Upper lobe of right lung (tissue), 1 donor: ENCODE results near the gene MUC5AC. TPM values are rescaled to one million over a fixed set of nuclear protein-coding genes. Genes with fewer than 3 reads are reported as not detected.

Experiments used
- ATAC-seq: fragments of 200-7000 bp; cut with Tn5 transposase; one replicate; pipeline ENCODE4 v1.9.1; 2020; ENCODE audit warnings: mild to moderate bottlenecking, moderate library complexity
- DNase-seq: peaks from one replicate; pipeline ENCODE4 v3.0.0-alpha.2; 2020
- H3K27ac ChIP-seq: fragments of 200-600 bp; one replicate; pipeline ENCODE4 v1.8.0; 2022
- H3K27me3 ChIP-seq: fragments of 200-600 bp; one replicate; pipeline ENCODE4 v1.8.0; 2022; ENCODE audit warnings: mild to moderate bottlenecking
- H3K36me3 ChIP-seq: fragments of 200-600 bp; one replicate; pipeline ENCODE4 v1.8.0; 2022
- H3K4me1 ChIP-seq: fragments of 200-600 bp; one replicate; pipeline ENCODE4 v1.8.0; 2022
- H3K4me3 ChIP-seq: fragments of 200-600 bp; one replicate; pipeline ENCODE4 v1.8.0; 2022; ENCODE audit warnings: mild to moderate bottlenecking
- H3K9me3 ChIP-seq: fragments of 200-600 bp; one replicate; pipeline ENCODE4 v1.8.0; 2022
- intact Hi-C: fragments of 100-400 bp; cut with DNase I; formaldehyde crosslinking; loops from one replicate; pipeline ENCODE4 v1.11.0; 2022
- total RNA-seq: library from RNA; stranded (reverse); fragmentation: NEBNext Ultra II Directional; extraction: Animal tissue kit (Norgen Biotek cat#: 25700); gene quantifications from one replicate; pipeline ENCODE4 v1.2.1, GENCODE V29; 2021
- TF ChIP-seq, protein P1 (sequence below): fragments of 200-600 bp; IDR thresholded peaks from one replicate; pipeline ENCODE4 v1.8.0; 2022; ENCODE audit warnings: antibody characterized with exemption
- donor health status: DM: no; HTN: yes; CAD: no; lungs with severe emphysema.

MUC5AC gene
- total RNA-seq, 1 donor from 2014 or later: not detected

DNA sequence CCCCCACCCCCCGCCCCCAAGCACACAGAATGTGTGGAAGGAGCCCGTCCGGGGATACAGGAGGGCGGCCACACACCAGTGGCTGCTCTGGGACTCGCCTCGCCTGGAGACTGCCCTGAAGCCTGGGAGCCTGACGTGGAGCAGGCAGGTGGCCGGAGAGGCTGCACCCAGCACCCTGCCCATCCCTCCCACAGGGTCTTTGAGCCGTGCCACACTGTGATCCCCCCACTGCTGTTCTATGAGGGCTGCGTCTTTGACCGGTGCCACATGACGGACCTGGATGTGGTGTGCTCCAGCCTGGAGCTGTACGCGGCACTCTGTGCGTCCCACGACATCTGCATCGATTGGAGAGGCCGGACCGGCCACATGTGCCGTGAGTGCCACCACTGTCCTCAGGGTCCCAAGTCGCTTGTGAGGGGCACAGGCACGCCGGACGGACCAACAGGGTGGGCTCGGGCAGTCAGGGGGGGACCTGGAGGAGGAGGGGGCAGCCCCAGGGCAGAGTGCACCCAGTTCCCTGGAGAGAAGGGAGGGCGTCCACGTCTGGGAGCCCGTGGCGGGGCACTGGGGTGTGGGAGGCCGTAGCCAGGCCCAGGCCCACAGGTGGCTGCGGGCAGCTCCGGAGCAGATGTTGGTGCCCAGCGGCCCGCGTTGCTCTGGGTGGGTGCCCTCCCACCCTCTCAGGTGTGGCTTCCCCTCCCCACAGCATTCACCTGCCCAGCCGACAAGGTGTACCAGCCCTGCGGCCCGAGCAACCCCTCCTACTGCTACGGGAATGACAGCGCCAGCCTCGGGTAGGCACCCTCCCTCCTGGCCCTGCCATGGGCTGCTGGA, 38.1 kb downstream of the MUC5AC start:
- Histone ChIP-seq H3K4me1 (no peaks in the 10 kb centered on the region), H3K36me3 (no peaks in the 10 kb centered on the region), H3K4me3 (no peak overlapping the region), H3K27ac (no peak overlapping the region), H3K27me3 (peaks cover 46% of the 10 kb centered on the region), H3K9me3 (no peaks in the 10 kb centered on the region)
- ATAC-seq: no peak
- TF ChIP-seq, protein P1, sequence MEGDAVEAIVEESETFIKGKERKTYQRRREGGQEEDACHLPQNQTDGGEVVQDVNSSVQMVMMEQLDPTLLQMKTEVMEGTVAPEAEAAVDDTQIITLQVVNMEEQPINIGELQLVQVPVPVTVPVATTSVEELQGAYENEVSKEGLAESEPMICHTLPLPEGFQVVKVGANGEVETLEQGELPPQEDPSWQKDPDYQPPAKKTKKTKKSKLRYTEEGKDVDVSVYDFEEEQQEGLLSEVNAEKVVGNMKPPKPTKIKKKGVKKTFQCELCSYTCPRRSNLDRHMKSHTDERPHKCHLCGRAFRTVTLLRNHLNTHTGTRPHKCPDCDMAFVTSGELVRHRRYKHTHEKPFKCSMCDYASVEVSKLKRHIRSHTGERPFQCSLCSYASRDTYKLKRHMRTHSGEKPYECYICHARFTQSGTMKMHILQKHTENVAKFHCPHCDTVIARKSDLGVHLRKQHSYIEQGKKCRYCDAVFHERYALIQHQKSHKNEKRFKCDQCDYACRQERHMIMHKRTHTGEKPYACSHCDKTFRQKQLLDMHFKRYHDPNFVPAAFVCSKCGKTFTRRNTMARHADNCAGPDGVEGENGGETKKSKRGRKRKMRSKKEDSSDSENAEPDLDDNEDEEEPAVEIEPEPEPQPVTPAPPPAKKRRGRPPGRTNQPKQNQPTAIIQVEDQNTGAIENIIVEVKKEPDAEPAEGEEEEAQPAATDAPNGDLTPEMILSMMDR: no peak
- intact Hi-C loops: no loop called here
- DNase-seq: peak; percentile 61

DNA sequence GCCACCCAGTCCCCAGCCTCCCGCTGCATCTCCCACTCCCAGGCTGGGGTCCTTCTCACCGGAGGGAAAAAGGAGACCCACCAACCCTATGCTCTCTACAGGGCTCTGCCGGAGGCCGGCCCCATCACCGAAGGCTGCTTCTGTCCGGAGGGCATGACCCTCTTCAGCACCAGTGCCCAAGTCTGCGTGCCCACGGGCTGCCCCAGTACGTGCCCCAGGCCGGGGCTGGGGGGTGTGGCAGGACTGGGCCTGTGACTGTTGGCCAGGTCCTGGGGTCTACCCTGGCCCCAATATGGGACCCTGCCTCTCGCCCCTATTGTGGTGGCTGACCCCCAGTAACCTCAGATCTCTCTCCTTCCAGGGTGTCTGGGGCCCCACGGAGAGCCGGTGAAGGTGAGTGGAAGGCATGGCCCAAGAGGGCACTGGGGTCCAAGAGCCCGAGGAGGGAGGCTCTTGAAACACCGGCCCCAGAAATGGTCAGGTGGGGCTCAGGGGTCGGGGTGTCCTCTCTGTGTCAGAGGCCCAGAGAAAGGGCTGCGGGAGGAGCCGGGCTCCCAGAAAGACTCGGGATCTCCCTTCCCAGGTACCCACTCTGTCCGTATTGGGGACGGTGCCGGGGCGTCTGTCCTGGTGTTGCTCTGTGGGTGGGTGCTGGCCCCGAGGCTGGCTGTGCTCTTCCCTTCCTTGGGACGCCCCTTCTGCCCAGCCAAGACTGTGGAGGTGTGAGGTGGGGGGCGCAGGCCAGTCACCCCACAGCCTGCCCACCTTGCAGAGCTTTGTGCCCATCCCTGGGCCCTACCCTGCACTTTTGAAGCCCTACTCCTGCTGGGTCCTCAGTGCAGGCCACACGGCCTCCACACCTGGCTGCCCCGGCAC, 39.0 kb downstream of the MUC5AC start:
- intact Hi-C loops: no loop called here
- Histone ChIP-seq H3K9me3 (no peaks in the 10 kb centered on the region), H3K4me3 (no peak overlapping the region), H3K27ac (no peak overlapping the region), H3K4me1 (no peaks in the 10 kb centered on the region), H3K36me3 (no peaks in the 10 kb centered on the region), H3K27me3 (peaks cover 46% of the 10 kb centered on the region)
- ATAC-seq: no peak
- peak; percentile 57 for DNase-seq
- TF ChIP-seq, protein P1: no peak

DNA sequence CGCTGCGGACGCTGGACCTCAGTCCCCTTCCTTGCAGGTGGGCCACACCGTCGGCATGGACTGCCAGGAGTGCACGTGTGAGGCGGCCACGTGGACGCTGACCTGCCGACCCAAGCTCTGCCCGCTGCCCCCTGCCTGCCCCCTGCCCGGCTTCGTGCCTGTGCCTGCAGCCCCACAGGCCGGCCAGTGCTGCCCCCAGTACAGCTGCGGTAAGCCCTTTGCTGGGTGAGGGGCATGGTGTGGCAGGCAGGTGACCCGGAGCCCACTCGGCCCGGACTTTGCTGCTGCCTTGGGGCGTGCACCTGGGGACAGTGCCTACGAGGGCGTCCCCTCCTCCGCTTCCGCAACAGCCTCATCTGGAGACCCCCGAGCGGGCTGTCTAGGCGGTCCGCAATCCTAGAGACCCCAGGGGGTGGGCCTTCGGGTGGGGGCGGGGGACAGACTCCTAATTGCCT, 39.7 kb downstream of the MUC5AC start:
- Histone ChIP-seq H3K36me3 (no peaks in the 10 kb centered on the region), H3K4me3 (no peak overlapping the region), H3K27ac (no peak overlapping the region), H3K4me1 (no peaks in the 10 kb centered on the region), H3K9me3 (no peaks in the 10 kb centered on the region), H3K27me3 (peaks cover 47% of the 10 kb centered on the region)
- TF ChIP-seq, protein P1: no peak
- intact Hi-C loops: no loop called here
- ATAC-seq (no peak), DNase-seq (peak; percentile 61)

DNA sequence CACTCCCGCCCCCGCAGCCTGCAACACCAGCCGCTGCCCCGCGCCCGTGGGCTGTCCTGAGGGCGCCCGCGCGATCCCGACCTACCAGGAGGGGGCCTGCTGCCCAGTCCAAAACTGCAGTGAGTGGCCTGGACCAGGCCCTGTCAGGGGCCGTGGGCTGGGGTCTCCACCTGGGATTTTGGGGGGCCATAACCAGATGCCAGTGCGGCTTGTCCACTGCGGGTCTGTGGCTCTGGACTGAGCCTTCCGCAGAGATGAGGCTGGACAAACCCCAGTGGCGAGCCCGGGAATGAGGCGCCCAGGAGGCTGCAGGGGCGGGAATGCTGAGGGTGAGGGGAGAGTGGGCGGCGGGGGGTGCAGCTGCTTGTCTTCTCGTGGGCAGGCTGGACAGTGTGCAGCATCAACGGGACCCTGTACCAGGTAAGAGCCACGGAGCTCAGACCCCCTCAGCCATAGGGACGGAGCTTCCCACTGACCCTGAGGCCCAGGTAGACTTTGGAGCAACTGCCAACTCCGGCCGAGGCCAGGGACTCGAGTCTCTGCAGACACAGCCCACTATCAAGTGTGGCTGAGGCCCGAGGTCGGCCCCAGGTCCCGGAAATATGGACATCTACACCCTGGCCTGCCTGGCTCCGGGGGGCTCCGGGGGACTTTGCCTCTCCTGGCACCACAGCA, 40.3 kb downstream of the MUC5AC start:
- TF ChIP-seq, protein P1: no peak
- no peaks in the 10 kb centered on the region for H3K36me3 ChIP-seq
- H3K27ac ChIP-seq: no peak overlapping the region
- intact Hi-C loops: no loop called here
- no peaks in the 10 kb centered on the region for H3K4me1 ChIP-seq
- H3K27me3 ChIP-seq: peaks cover 51% of the 10 kb centered on the region
- DNase-seq (peak; percentile 61), ATAC-seq (no peak)
- H3K4me3 ChIP-seq: no peak overlapping the region
- no peaks in the 10 kb centered on the region for H3K9me3 ChIP-seq

DNA sequence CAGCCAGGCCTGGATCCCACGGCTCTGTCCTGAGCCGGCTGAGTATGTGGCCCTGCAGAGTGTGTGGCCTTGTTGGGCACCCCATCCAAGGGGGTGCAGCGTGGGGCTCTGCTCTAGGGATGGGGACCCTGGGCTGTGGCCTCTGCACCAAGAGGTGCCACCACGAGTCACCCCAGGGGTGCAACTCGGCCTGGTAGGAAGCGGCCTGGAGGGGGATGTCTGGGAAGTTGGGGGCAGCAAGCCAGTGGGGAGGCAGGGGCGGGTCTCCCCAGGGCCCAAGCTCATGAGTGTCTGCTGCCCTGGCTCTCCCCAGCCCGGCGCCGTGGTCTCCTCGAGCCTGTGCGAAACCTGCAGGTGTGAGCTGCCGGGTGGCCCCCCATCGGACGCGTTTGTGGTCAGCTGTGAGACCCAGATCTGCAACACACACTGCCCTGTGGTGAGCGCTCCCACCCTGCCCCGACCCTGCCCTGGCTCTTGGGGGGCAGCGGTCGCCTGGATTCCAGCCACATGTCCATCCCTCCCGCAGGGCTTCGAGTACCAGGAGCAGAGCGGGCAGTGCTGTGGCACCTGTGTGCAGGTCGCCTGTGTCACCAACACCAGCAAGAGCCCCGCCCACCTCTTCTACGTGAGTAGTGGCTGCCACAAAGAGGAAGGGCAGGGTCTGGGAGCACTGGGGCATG, 40.9 kb downstream of the MUC5AC start:
- intact Hi-C loops: no loop called here
- TF ChIP-seq, protein P1: no peak
- no peak for ATAC-seq
- Histone ChIP-seq H3K27ac (no peak overlapping the region), H3K4me3 (no peak overlapping the region), H3K9me3 (no peaks in the 10 kb centered on the region), H3K27me3 (peaks cover 58% of the 10 kb centered on the region), H3K4me1 (no peaks in the 10 kb centered on the region), H3K36me3 (no peaks in the 10 kb centered on the region)
- peak; percentile 65 for DNase-seq
